ENCODE measurements around the gene CACNA1E. TPM values are rescaled to one million over a fixed set of nuclear protein-coding genes. Genes with fewer than 3 reads are reported as not detected.

CACNA1E gene
- total and polyA plus RNA-seq, 2 experiments from 2014 or later, result 1.1 to 1.7 TPM

- H4K20me1 ChIP-seq (ENCODE audit: insufficient read depth, poor library complexity, severe bottlenecking), result no peaks in the 10 kb centered on the region
- no peaks in the 10 kb centered on the region for H3K9me3 ChIP-seq (ENCODE audit: low read depth)
- no peak for TF ChIP-seq EZH2 (IDR thresholded peaks at IDR 0.05; ENCODE audit: borderline replicate concordance)
- no peak for TF ChIP-seq EZH2phosphoT487 (IDR thresholded peaks at IDR 0.05; ENCODE audit: low read depth, severe bottlenecking, unreplicated experiment)
- TF ChIP-seq, protein P1, sequence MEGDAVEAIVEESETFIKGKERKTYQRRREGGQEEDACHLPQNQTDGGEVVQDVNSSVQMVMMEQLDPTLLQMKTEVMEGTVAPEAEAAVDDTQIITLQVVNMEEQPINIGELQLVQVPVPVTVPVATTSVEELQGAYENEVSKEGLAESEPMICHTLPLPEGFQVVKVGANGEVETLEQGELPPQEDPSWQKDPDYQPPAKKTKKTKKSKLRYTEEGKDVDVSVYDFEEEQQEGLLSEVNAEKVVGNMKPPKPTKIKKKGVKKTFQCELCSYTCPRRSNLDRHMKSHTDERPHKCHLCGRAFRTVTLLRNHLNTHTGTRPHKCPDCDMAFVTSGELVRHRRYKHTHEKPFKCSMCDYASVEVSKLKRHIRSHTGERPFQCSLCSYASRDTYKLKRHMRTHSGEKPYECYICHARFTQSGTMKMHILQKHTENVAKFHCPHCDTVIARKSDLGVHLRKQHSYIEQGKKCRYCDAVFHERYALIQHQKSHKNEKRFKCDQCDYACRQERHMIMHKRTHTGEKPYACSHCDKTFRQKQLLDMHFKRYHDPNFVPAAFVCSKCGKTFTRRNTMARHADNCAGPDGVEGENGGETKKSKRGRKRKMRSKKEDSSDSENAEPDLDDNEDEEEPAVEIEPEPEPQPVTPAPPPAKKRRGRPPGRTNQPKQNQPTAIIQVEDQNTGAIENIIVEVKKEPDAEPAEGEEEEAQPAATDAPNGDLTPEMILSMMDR (IDR thresholded peaks at IDR 0.05; ENCODE audit: poor library complexity), result no peak
- WGBS (ENCODE audit: low lambda C conversion rate, missing lambda C conversion rate), result 94% methylated on average over 31 of the region's 32 CpGs
- no peak overlapping the region for H3K4me2 ChIP-seq
- no peaks in the 10 kb centered on the region for H3K36me3 ChIP-seq (replicated peaks; ENCODE audit: insufficient read depth, low read depth)
- H3K79me2 ChIP-seq, result no peaks in the 10 kb centered on the region
- H3K4me1 ChIP-seq (ENCODE audit: insufficient read depth), result no peaks in the 10 kb centered on the region
- H3K27me3 ChIP-seq, result no peaks in the 10 kb centered on the region
- H3K9me2 ChIP-seq (replicated peaks; ENCODE audit: insufficient read depth), result no peaks in the 10 kb centered on the region
- no peak for DNase-seq (ENCODE audit: low spot score)
- no peak overlapping the region for H2AFZ ChIP-seq
- H3K27ac ChIP-seq, result no peak overlapping the region
- no peak overlapping the region for H3K4me3 ChIP-seq
Measured at GRCh38 chr1:181798191-181798926, 315.0 kb downstream of the CACNA1E start.

DNA sequence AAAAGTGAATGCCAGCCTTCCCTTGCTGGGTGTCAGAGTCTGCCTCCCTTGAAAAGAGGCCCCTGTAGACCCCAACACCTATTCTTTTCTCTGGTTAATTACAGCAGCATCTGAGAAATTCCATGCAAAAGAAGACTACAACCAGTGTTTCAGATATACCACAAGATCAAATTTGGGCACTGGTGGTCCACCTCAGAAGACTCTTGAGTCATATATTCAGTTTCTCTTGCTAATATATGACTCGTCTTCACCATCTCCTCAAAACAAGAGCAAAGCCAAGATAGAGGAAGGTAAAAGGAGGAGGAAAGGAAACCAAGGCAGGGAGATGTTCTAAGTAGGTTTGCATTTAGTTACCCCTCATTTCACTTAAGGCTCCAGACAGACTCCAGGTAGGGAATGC lies 318.3 kb downstream of the CACNA1E start:
- H2AFZ ChIP-seq, result no peak overlapping the region
- no peaks in the 10 kb centered on the region for H3K27me3 ChIP-seq
- TF ChIP-seq, protein P1 (IDR thresholded peaks at IDR 0.05; ENCODE audit: poor library complexity), result no peak
- TF ChIP-seq EZH2phosphoT487 (IDR thresholded peaks at IDR 0.05; ENCODE audit: low read depth, severe bottlenecking, unreplicated experiment) (no peak), EZH2 (IDR thresholded peaks at IDR 0.05; ENCODE audit: borderline replicate concordance) (no peak)
- no peaks in the 10 kb centered on the region for H3K4me1 ChIP-seq (ENCODE audit: insufficient read depth)
- H3K4me3 ChIP-seq, result no peak overlapping the region
- no peaks in the 10 kb centered on the region for H3K9me3 ChIP-seq (ENCODE audit: low read depth)
- no peak overlapping the region for H3K4me2 ChIP-seq
- no peak for DNase-seq (ENCODE audit: low spot score)
- H3K79me2 ChIP-seq, result no peaks in the 10 kb centered on the region
- WGBS (ENCODE audit: low lambda C conversion rate, missing lambda C conversion rate), result 25% methylated on average over 1 of the region's 1 CpG
- H3K27ac ChIP-seq, result peak overlapping the region; percentile 5
- H3K36me3 ChIP-seq (replicated peaks; ENCODE audit: insufficient read depth, low read depth), result no peaks in the 10 kb centered on the region
- no peaks in the 10 kb centered on the region for H3K9me2 ChIP-seq (replicated peaks; ENCODE audit: insufficient read depth)
- H4K20me1 ChIP-seq (ENCODE audit: insufficient read depth, poor library complexity, severe bottlenecking), result no peaks in the 10 kb centered on the region

DNA sequence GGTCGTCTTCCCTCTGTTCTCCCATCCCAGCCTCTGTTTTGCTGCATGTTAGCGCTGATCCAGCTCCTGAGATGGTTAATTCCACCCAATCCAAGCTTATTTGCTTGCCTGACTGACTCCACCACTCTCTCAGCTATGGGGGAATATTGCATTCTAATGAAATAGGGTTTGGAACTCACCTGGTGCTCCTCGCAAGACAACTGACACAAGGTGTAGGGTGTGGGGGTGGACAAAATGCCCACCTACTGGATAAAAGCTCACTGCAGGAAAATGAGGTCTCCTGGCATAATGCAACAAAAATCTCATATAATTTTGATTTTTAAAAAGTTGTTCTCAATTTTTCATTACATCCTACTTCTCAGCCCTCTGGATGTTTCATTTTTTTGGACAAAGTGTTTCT lies 319.1 kb downstream of the CACNA1E start:
- Histone ChIP-seq H3K4me1 (ENCODE audit: insufficient read depth) (peaks cover 5% of the 10 kb centered on the region), H3K36me3 (replicated peaks; ENCODE audit: insufficient read depth, low read depth) (no peaks in the 10 kb centered on the region), H3K4me2 (no peak overlapping the region), H2AFZ (no peak overlapping the region), H4K20me1 (ENCODE audit: insufficient read depth, poor library complexity, severe bottlenecking) (no peaks in the 10 kb centered on the region), H3K27me3 (no peaks in the 10 kb centered on the region), H3K27ac (no peak overlapping the region), H3K4me3 (no peak overlapping the region), H3K9me2 (replicated peaks; ENCODE audit: insufficient read depth) (no peaks in the 10 kb centered on the region), H3K79me2 (no peaks in the 10 kb centered on the region), H3K9me3 (ENCODE audit: low read depth) (no peaks in the 10 kb centered on the region)
- TF ChIP-seq, protein P1 (IDR thresholded peaks at IDR 0.05; ENCODE audit: poor library complexity), result no peak
- no peak for TF ChIP-seq EZH2phosphoT487 (IDR thresholded peaks at IDR 0.05; ENCODE audit: low read depth, severe bottlenecking, unreplicated experiment)
- TF ChIP-seq EZH2 (IDR thresholded peaks at IDR 0.05; ENCODE audit: borderline replicate concordance), result no peak
- WGBS (ENCODE audit: low lambda C conversion rate, missing lambda C conversion rate), result 94% methylated on average over 3 of the region's 3 CpGs
- no peak for DNase-seq (ENCODE audit: low spot score)

Data from hepatocyte (in vitro differentiated cells).